Esophagus muscularis mucosa (tissue), 4 donors: ENCODE data around the gene SIPA1L3. TPM values are rescaled to one million over a fixed set of nuclear protein-coding genes. Genes with fewer than 3 reads are reported as not detected.

Source experiments
- DNase-seq: peaks from one replicate; pipeline ENCODE4 v3.0.0-alpha.2; 2017; ENCODE audit errors: extremely low spot score
- H3K27ac ChIP-seq, 4 donors: fragments of 200-600 bp; sonication (generic); replicated peaks in 1 of 4; 1 replicate in 3 of 4; 2 replicates in 1 of 4; pipeline ENCODE4 v1.5.1; 2016 to 2019; ENCODE audit warnings: mild to moderate bottlenecking in 1 of 4
- H3K27me3 ChIP-seq, 4 donors: fragments of 200-600 bp; sonication (generic); one replicate each; pipeline versions ENCODE4 v1.5.1 to v1.6.0; 2016 to 2019
- H3K36me3 ChIP-seq, 4 donors: fragments of 200-600 bp; sonication (generic); one replicate each; pipeline ENCODE4 v1.5.1; 2016 to 2019
- H3K4me1 ChIP-seq, 4 donors: fragments of 200-600 bp; sonication (generic); one replicate each; pipeline ENCODE4 v1.5.1; 2016 to 2019
- H3K4me3 ChIP-seq, 4 donors: fragments of 200-600 bp; sonication (generic); 1 replicate in 2 of 4; 2 replicates in 2 of 4; pipeline ENCODE4 v1.5.1; 2016 to 2019; ENCODE audit warnings: mild to moderate bottlenecking in 4 of 4, moderate library complexity in 1 of 4
- H3K9me3 ChIP-seq, 4 donors: fragments of 200-600 bp; sonication (generic); 1 replicate in 3 of 4; 2 replicates in 1 of 4; pipeline ENCODE4 v1.5.1; 2016 to 2019
- CTCF ChIP-seq, 3 experiments: fragments of 200-600 bp in 2 of 3; fragments of 450-650 bp in 1 of 3; sonication (generic) in 2 of 3; IDR thresholded peaks; one replicate each; pipeline ENCODE4 v1.5.1; 2017 to 2019; ENCODE audit warnings: antibody characterized with exemption in 3 of 3, mild to moderate bottlenecking in 2 of 3, moderate library complexity in 1 of 3
- EP300 ChIP-seq: sonication (generic); formaldehyde crosslinking; IDR thresholded peaks from one replicate; pipeline ENCODE4 v1.6.1; 2017; ENCODE audit warnings: antibody characterized with exemption
- POLR2A ChIP-seq: fragments of 450-650 bp; IDR thresholded peaks from one replicate; pipeline ENCODE4 v1.6.1; 2017; ENCODE audit warnings: antibody characterized with exemption, moderate library complexity, mild to moderate bottlenecking, low read depth
- POLR2AphosphoS5 ChIP-seq, 2 donors: sonication (generic); formaldehyde crosslinking; IDR thresholded peaks; one replicate each; pipeline ENCODE4 v1.6.1; 2017; ENCODE audit warnings: antibody characterized with exemption in 2 of 2
- WGBS: methylation state at CpG from one replicate; pipeline ENCODE4 v1.1.5; 2018; 5-methylcytosine and 5-hydroxymethylcytosine counted together
- intact Hi-C: fragments of 100-400 bp; cut with DNase I; formaldehyde crosslinking; loops from one replicate; pipeline ENCODE4 v1.15.1; 2023
- total RNA-seq, 4 donors: library from RNA; depleted of rRNA; stranded (reverse); fragments of >200 nt; gene quantifications; one replicate each; pipeline versions ENCODE4 v1.1.0 to v1.2.1, GENCODE V29; 2016

Gene SIPA1L3
- total RNA-seq, 4 donors from 2014 or later, result 10.4 to 17.9 (median 13.2) TPM

- Histone ChIP-seq H3K9me3 (no peaks in the 10 kb centered on the region), H3K27ac (no peak overlapping the region), H3K27me3 (no peaks in the 10 kb centered on the region), H3K36me3 (no peaks in the 10 kb centered on the region), H3K4me1 (peaks cover 0 to 4% (median 0%) of the 10 kb centered on the region in 4 donors), H3K4me3 (no peak overlapping the region)
- WGBS, result 98% methylated on average over 10 of the region's 10 CpGs
- intact Hi-C loops, result loop anchor here (10.0 kb wide), 1 partner anchor 152 kb away; the partner anchor contains the start of genes SIPA1L3 and WDR87
- TF ChIP-seq POLR2A (no peak), POLR2AphosphoS5 (IDR thresholded peaks at IDR 0.05) (no peak), EP300 (no peak), CTCF (IDR thresholded peaks at IDR 0.05) (no peak)
- no peak for DNase-seq
Measured at GRCh38 chr19:38056646-38057045, 149.6 kb downstream of the SIPA1L3 start.

GRCh38 chr19:38057959-38058690 is 151.1 kb downstream of the SIPA1L3 start:
- no peak overlapping the region for H3K4me3 ChIP-seq
- no peaks in the 10 kb centered on the region for H3K9me3 ChIP-seq
- 81% methylated on average over 8 of the region's 10 CpGs for WGBS
- DNase-seq, result no peak
- no peak overlapping the region for H3K27ac ChIP-seq
- no peaks in the 10 kb centered on the region for H3K27me3 ChIP-seq
- TF ChIP-seq POLR2AphosphoS5 (IDR thresholded peaks at IDR 0.05) (no peak), CTCF (IDR thresholded peaks at IDR 0.05) (no peak), POLR2A (no peak), EP300 (no peak)
- H3K36me3 ChIP-seq, result no peaks in the 10 kb centered on the region
- peaks cover 0 to 15% (median 8%) of the 10 kb centered on the region in 4 donors for H3K4me1 ChIP-seq
- intact Hi-C loops, result loop anchor here (10.0 kb wide), 1 partner anchor 153 kb away; the partner anchor contains the start of genes SIPA1L3 and WDR87

- no peak for TF ChIP-seq CTCF (IDR thresholded peaks at IDR 0.05)
- no peak for TF ChIP-seq POLR2A
- no peak for TF ChIP-seq EP300
- TF ChIP-seq POLR2AphosphoS5 (IDR thresholded peaks at IDR 0.05), result no peak
- H3K9me3 ChIP-seq, result no peaks in the 10 kb centered on the region
- H3K4me3 ChIP-seq, result no peak overlapping the region
- intact Hi-C loops, result loop anchor here (10.0 kb wide), 1 partner anchor 155 kb away; the partner anchor contains the start of genes SIPA1L3 and WDR87
- no peak for DNase-seq
- H3K27me3 ChIP-seq, result no peaks in the 10 kb centered on the region
- WGBS, result 79% methylated on average over 7 of the region's 7 CpGs
- no peaks in the 10 kb centered on the region for H3K36me3 ChIP-seq
- H3K27ac ChIP-seq, result no peak overlapping the region
- H3K4me1 ChIP-seq, result peaks cover 0 to 19% (median 10%) of the 10 kb centered on the region in 4 donors
Measured at GRCh38 chr19:38059897-38060296, 152.9 kb downstream of the SIPA1L3 start.

- TF ChIP-seq EP300, result no peak
- TF ChIP-seq POLR2A, result no peak
- no peak for TF ChIP-seq CTCF (IDR thresholded peaks at IDR 0.05)
- no peak for TF ChIP-seq POLR2AphosphoS5 (IDR thresholded peaks at IDR 0.05)
- 88% methylated on average over 7 of the region's 7 CpGs for WGBS
- intact Hi-C loops, result no loop called here
Measured at GRCh38 chr19:38060331-38060730, 153.3 kb downstream of the SIPA1L3 start.

More at GRCh38 chr19:38060331-38060730, 153.3 kb downstream of the SIPA1L3 start:
- no peaks in the 10 kb centered on the region for H3K9me3 ChIP-seq
- H3K36me3 ChIP-seq, result no peaks in the 10 kb centered on the region
- H3K27me3 ChIP-seq, result no peaks in the 10 kb centered on the region
- no peak overlapping the region for H3K27ac ChIP-seq
- peaks cover 0 to 19% (median 10%) of the 10 kb centered on the region in 4 donors for H3K4me1 ChIP-seq
- no peak overlapping the region for H3K4me3 ChIP-seq
- no peak for DNase-seq
